Astrocyte (in vitro differentiated cells and primary cell): ENCODE measurements around the gene RBBP8NL. TPM values are rescaled to one million over a fixed set of nuclear protein-coding genes. Genes with fewer than 3 reads are reported as not detected.

Source experiments
- DNase-seq: peaks from one replicate; pipeline ENCODE4 v3.0.0-alpha.2; 2010; ENCODE audit warnings: low read depth
- FAIRE-seq: peaks from 2 replicates; lab custom pipeline; 2011; peaks lifted over from hg19 to GRCh38; lab: Jason Lieb, UNC
- H2AFZ ChIP-seq: 2 replicates; pipeline ENCODE4 v1.6.0; 2012; ENCODE audit warnings: low read depth, low read length, inconsistent platforms
- H3K27ac ChIP-seq: 2 replicates; pipeline ENCODE4 v1.5.1; 2011; ENCODE audit warnings: low read depth, low read length, inconsistent platforms
- H3K27me3 ChIP-seq: 2 replicates; pipeline ENCODE4 v1.6.0; 2011; ENCODE audit warnings: low read length, inconsistent platforms; ENCODE audit not compliant: insufficient read depth
- H3K36me3 ChIP-seq: 2 replicates; pipeline ENCODE4 v1.5.1; 2011; ENCODE audit warnings: low read length, inconsistent platforms; ENCODE audit not compliant: insufficient read depth
- H3K4me1 ChIP-seq: 2 replicates; pipeline ENCODE4 v1.5.1; 2011; ENCODE audit warnings: low read length, inconsistent platforms; ENCODE audit not compliant: insufficient read depth
- H3K4me2 ChIP-seq: 2 replicates; pipeline ENCODE4 v1.6.0; 2012; ENCODE audit warnings: low read length, inconsistent platforms
- H3K4me3 ChIP-seq: 2 replicates; pipeline ENCODE4 v1.5.1; 2011; ENCODE audit warnings: low read depth, mild to moderate bottlenecking, low read length, inconsistent platforms; ENCODE audit not compliant: insufficient read depth
- H3K79me2 ChIP-seq: 2 replicates; pipeline ENCODE4 v1.6.0; 2012; ENCODE audit warnings: mild to moderate bottlenecking, low read length, inconsistent platforms; ENCODE audit not compliant: insufficient read depth
- H3K9ac ChIP-seq: 2 replicates; pipeline ENCODE4 v1.6.0; 2012; ENCODE audit warnings: mild to moderate bottlenecking, low read length, inconsistent platforms
- H3K9me3 ChIP-seq: 2 replicates; pipeline ENCODE4 v1.5.1; 2012; ENCODE audit warnings: low read depth, mild to moderate bottlenecking, low read length, inconsistent platforms; ENCODE audit not compliant: insufficient read depth
- H4K20me1 ChIP-seq: 2 replicates; pipeline ENCODE4 v1.6.0; 2012; ENCODE audit warnings: low read length, inconsistent platforms; ENCODE audit not compliant: insufficient read depth
- H3K27ac Mint-ChIP-seq: one replicate; pipeline ENCODE4 v1.8.0; 2021; ENCODE audit warnings: mild to moderate bottlenecking, mixed read lengths; ENCODE audit not compliant: unreplicated experiment
- H3K27me3 Mint-ChIP-seq: one replicate; pipeline ENCODE4 v1.8.0; 2021; ENCODE audit warnings: low read depth, mixed read lengths; ENCODE audit not compliant: unreplicated experiment
- H3K36me3 Mint-ChIP-seq: one replicate; pipeline ENCODE4 v1.8.0; 2021; ENCODE audit warnings: low read depth, mixed read lengths; ENCODE audit not compliant: unreplicated experiment
- H3K4me1 Mint-ChIP-seq: one replicate; pipeline ENCODE4 v1.8.0; 2021; ENCODE audit warnings: low read depth, mixed read lengths; ENCODE audit not compliant: unreplicated experiment
- H3K4me3 Mint-ChIP-seq: one replicate; pipeline ENCODE4 v1.8.0; 2021; ENCODE audit warnings: mild to moderate bottlenecking, moderate library complexity, mixed read lengths; ENCODE audit not compliant: unreplicated experiment
- H3K9me3 Mint-ChIP-seq: one replicate; pipeline ENCODE4 v1.8.0; 2021; ENCODE audit warnings: mild to moderate bottlenecking, mixed read lengths; ENCODE audit not compliant: unreplicated experiment
- EZH2 ChIP-seq: IDR thresholded peaks from 2 replicates; pipeline ENCODE4 v1.6.1; 2012; ENCODE audit warnings: mild to moderate bottlenecking, low read length, inconsistent platforms; ENCODE audit not compliant: insufficient read depth
- total RNA-seq: library from RNA; stranded (reverse); gene quantifications from 2 replicates; pipeline ENCODE4 v1.2.1, GENCODE V29; 2021
- TF ChIP-seq, protein P1 (sequence below): IDR thresholded peaks from 2 replicates; pipeline ENCODE4 v1.5.1; 2011; ENCODE audit warnings: low read depth, mild to moderate bottlenecking, inconsistent platforms, low read length, moderate library complexity; ENCODE audit not compliant: insufficient read depth

Gene RBBP8NL
- total RNA-seq, 1 donor from 2014 or later = 0.14 TPM

DNA sequence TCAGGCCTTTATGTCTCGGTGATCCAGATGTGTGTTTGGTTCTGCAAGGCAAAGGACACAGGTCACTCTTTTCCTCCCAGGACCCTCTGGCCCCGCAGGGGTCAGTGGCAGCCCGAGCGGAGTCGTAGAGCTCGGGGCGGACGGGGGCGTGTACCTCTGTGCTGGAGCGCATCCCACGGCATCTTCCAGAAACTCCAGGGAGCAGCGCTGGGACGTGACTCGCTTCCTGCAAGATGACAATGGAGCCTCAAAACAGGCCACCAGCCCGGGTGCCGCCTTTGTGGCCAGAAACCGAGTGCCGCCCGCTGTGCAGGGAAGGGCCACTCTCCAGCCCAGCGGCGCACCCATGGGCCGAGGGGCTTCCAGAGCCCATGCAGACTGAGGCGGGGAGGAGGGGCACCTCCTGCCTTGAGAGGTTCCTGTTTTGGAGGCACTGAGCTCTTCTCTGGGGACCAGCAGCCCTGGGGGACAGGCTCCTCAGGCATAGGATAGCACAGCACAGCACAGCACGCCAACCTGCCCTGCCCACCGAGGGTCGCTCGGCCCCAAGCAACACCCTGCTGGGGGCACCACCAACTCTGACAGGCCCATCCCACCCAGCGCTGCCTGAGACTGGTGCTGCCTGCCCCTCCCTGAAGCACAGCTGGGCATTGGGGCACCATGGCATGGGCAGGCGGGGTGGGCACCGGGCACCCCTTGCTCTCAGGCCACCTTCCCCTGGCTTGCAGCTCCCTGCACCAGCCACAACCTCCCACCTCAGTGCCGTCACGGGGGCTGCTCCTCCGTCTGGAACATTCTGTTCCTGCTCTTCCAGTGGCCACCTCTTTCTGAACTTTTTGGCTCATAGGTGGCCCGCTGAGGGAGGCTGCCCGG lies 30.7 kb downstream of the RBBP8NL start:
- H3K36me3 Mint-ChIP-seq = peaks cover 3% of the 10 kb centered on the region
- FAIRE-seq = no peak
- Histone ChIP-seq H3K4me1 (no peaks in the 10 kb centered on the region), H4K20me1 (no peaks in the 10 kb centered on the region), H3K79me2 (no peaks in the 10 kb centered on the region), H3K9me3 (no peaks in the 10 kb centered on the region), H3K27ac (no peak overlapping the region), H3K36me3 (no peaks in the 10 kb centered on the region), H3K4me2 (no peak overlapping the region), H3K27me3 (no peaks in the 10 kb centered on the region), H3K4me3 (no peak overlapping the region), H3K9ac (no peak overlapping the region), H2AFZ (no peak overlapping the region)
- no peak for TF ChIP-seq EZH2
- TF ChIP-seq, protein P1, sequence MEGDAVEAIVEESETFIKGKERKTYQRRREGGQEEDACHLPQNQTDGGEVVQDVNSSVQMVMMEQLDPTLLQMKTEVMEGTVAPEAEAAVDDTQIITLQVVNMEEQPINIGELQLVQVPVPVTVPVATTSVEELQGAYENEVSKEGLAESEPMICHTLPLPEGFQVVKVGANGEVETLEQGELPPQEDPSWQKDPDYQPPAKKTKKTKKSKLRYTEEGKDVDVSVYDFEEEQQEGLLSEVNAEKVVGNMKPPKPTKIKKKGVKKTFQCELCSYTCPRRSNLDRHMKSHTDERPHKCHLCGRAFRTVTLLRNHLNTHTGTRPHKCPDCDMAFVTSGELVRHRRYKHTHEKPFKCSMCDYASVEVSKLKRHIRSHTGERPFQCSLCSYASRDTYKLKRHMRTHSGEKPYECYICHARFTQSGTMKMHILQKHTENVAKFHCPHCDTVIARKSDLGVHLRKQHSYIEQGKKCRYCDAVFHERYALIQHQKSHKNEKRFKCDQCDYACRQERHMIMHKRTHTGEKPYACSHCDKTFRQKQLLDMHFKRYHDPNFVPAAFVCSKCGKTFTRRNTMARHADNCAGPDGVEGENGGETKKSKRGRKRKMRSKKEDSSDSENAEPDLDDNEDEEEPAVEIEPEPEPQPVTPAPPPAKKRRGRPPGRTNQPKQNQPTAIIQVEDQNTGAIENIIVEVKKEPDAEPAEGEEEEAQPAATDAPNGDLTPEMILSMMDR = no peak
- H3K4me1 Mint-ChIP-seq = no peaks in the 10 kb centered on the region
- no peak overlapping the region for H3K4me3 Mint-ChIP-seq
- no peak overlapping the region for H3K27ac Mint-ChIP-seq
- H3K27me3 Mint-ChIP-seq = no peaks in the 10 kb centered on the region
- no peaks in the 10 kb centered on the region for H3K9me3 Mint-ChIP-seq
- no peak for DNase-seq

DNA sequence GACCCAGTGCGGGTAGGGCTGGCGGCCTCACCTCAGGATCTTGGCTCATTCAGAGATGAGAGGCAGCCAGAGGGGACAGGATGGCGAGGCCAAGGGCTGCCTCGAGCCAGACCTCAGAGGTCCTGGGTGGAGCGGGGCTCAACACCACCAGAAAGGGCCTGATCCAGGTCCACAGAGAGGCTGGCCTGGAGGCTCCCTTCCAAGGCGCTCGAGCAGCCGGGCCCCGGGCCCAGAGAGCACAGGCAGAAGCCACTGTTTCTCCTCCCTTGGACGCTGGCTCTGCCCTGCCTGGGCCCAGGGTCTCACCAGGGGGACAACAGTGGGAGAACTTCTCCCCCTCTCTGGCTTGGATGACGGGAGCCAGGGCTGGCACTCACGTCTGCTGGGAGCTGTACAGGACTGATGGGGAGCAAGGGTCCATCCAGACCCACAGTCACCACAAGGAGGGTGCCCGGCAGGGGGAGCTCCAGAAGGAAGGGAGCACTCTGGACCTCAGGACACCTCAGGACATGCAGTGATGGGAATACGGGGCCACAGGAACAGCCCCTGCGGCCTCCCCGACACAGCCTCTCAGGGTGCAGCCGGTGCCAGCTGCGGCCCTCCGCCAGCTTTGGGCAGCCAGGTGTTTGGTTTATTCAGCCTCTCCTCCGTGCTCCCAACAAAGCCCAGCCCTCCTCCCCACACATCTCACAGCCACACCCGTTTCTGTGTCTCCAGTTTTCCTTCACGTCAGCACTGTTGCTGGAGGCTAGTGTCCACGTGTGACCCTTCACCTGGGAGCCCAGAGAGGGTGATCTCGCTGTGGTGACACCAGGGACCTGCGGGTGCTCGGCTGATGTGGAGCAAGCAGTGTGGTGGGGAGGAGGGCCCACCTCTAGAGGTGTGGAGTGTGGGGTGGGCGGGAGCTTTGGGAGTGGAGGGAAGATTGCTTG lies 31.8 kb downstream of the RBBP8NL start:
- FAIRE-seq (no peak), DNase-seq (no peak)
- no peak overlapping the region for H3K9ac ChIP-seq
- Mint-ChIP-seq H3K27ac (no peak overlapping the region), H3K27me3 (no peaks in the 10 kb centered on the region), H3K4me1 (no peaks in the 10 kb centered on the region), H3K36me3 (peaks cover 3% of the 10 kb centered on the region), H3K4me3 (no peak overlapping the region), H3K9me3 (no peaks in the 10 kb centered on the region)
- H3K36me3 ChIP-seq = no peaks in the 10 kb centered on the region
- no peaks in the 10 kb centered on the region for H3K27me3 ChIP-seq
- H3K4me3 ChIP-seq = no peak overlapping the region
- H3K4me2 ChIP-seq = no peak overlapping the region
- H2AFZ ChIP-seq = no peak overlapping the region
- peaks cover 6% of the 10 kb centered on the region for H4K20me1 ChIP-seq
- no peaks in the 10 kb centered on the region for H3K4me1 ChIP-seq
- TF ChIP-seq EZH2 = no peak
- H3K79me2 ChIP-seq = no peaks in the 10 kb centered on the region
- H3K9me3 ChIP-seq = no peaks in the 10 kb centered on the region
- no peak overlapping the region for H3K27ac ChIP-seq
